H1 (cell line): Measurements from ENCODE around the gene ARL8A. TPM values are rescaled to one million over a fixed set of nuclear protein-coding genes. Genes with fewer than 3 reads are reported as not detected.

Source experiments
- BRCA1 ChIP-seq: IDR thresholded peaks from 2 replicates; pipeline ENCODE4 v1.6.1; 2012; ENCODE audit warnings: low read depth, low read length, improper control_type of control experiment
- polyA plus RNA-seq, 7 experiments: library from polyadenylated mRNA; depleted of rRNA in 3 of 7; stranded (reverse) in 5 of 7; unstranded in 2 of 7; fragments of >200 nt in 5 of 7; fragments of 200-250 nt in 2 of 7; gene quantifications; 1 replicate in 5 of 7; 2 replicates in 1 of 7; 4 replicates in 1 of 7; pipeline versions ENCODE4 v1.2.1 to v1.2.3, GENCODE V29; 2011 to 2013; ENCODE audit warnings: missing spikeins in 2 of 7, mixed read lengths in 2 of 7
- total RNA-seq: library from RNA; stranded (reverse); fragmentation: NEBNext Ultra II Directional; extraction: Animal tissue kit (Norgen Biotek cat#: 25700); gene quantifications from 2 replicates; pipeline ENCODE4 v1.2.1, GENCODE V29; 2021
- TF ChIP-seq, protein P1 (sequence below): fragments of 300-600 bp; sonication (generic); IDR thresholded peaks from 2 replicates; pipeline ENCODE4 v1.7.1; 2012; ENCODE audit warnings: low read length, moderate library complexity, mild to moderate bottlenecking, inconsistent platforms; ENCODE audit not compliant: insufficient replicate concordance

The ARL8A gene
- total and polyA plus RNA-seq, 2 of the 8 experiments (the other 6 are each of a cell fraction or from before 2014, with no cell fraction given): 40.3 to 58.7 TPM

DNA sequence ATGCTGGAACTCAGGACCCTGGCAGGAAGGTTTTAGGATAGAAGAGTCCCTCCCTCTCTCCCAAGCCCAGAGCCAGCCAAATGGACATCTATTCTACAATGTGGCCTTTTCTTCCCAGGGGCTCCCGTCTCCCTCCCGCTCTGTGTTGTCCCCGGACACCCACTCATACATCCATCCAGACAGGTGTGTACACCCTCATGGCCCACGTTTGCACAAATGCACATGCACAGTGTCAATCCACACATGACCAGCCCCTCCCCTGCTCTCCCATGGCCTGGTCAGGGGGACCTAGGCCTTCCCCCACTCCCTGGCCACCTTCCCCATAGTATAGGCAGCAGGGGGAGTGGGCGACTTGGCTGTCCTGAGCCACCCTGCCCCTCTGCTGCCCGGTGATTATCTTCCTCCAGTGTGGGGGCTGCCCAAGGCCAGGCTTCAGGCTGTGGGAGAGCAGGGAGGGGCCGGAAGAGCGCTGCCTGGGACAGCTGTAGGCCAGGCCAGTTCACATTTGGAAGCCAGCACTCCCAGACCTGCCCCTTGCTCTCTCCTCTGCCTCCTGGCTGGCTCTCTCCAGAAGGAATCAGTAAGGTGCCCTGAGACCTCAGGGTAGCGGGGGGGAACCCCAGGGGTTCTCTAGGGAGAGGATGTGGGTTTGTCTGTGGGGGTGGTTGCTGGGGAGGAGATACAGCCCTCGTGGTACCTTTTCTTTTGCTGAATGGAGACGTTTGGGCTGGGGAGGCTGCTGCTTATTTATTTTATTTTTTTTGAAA, 19.9 kb upstream of the ARL8A start (continued):
- TF ChIP-seq, protein P1, sequence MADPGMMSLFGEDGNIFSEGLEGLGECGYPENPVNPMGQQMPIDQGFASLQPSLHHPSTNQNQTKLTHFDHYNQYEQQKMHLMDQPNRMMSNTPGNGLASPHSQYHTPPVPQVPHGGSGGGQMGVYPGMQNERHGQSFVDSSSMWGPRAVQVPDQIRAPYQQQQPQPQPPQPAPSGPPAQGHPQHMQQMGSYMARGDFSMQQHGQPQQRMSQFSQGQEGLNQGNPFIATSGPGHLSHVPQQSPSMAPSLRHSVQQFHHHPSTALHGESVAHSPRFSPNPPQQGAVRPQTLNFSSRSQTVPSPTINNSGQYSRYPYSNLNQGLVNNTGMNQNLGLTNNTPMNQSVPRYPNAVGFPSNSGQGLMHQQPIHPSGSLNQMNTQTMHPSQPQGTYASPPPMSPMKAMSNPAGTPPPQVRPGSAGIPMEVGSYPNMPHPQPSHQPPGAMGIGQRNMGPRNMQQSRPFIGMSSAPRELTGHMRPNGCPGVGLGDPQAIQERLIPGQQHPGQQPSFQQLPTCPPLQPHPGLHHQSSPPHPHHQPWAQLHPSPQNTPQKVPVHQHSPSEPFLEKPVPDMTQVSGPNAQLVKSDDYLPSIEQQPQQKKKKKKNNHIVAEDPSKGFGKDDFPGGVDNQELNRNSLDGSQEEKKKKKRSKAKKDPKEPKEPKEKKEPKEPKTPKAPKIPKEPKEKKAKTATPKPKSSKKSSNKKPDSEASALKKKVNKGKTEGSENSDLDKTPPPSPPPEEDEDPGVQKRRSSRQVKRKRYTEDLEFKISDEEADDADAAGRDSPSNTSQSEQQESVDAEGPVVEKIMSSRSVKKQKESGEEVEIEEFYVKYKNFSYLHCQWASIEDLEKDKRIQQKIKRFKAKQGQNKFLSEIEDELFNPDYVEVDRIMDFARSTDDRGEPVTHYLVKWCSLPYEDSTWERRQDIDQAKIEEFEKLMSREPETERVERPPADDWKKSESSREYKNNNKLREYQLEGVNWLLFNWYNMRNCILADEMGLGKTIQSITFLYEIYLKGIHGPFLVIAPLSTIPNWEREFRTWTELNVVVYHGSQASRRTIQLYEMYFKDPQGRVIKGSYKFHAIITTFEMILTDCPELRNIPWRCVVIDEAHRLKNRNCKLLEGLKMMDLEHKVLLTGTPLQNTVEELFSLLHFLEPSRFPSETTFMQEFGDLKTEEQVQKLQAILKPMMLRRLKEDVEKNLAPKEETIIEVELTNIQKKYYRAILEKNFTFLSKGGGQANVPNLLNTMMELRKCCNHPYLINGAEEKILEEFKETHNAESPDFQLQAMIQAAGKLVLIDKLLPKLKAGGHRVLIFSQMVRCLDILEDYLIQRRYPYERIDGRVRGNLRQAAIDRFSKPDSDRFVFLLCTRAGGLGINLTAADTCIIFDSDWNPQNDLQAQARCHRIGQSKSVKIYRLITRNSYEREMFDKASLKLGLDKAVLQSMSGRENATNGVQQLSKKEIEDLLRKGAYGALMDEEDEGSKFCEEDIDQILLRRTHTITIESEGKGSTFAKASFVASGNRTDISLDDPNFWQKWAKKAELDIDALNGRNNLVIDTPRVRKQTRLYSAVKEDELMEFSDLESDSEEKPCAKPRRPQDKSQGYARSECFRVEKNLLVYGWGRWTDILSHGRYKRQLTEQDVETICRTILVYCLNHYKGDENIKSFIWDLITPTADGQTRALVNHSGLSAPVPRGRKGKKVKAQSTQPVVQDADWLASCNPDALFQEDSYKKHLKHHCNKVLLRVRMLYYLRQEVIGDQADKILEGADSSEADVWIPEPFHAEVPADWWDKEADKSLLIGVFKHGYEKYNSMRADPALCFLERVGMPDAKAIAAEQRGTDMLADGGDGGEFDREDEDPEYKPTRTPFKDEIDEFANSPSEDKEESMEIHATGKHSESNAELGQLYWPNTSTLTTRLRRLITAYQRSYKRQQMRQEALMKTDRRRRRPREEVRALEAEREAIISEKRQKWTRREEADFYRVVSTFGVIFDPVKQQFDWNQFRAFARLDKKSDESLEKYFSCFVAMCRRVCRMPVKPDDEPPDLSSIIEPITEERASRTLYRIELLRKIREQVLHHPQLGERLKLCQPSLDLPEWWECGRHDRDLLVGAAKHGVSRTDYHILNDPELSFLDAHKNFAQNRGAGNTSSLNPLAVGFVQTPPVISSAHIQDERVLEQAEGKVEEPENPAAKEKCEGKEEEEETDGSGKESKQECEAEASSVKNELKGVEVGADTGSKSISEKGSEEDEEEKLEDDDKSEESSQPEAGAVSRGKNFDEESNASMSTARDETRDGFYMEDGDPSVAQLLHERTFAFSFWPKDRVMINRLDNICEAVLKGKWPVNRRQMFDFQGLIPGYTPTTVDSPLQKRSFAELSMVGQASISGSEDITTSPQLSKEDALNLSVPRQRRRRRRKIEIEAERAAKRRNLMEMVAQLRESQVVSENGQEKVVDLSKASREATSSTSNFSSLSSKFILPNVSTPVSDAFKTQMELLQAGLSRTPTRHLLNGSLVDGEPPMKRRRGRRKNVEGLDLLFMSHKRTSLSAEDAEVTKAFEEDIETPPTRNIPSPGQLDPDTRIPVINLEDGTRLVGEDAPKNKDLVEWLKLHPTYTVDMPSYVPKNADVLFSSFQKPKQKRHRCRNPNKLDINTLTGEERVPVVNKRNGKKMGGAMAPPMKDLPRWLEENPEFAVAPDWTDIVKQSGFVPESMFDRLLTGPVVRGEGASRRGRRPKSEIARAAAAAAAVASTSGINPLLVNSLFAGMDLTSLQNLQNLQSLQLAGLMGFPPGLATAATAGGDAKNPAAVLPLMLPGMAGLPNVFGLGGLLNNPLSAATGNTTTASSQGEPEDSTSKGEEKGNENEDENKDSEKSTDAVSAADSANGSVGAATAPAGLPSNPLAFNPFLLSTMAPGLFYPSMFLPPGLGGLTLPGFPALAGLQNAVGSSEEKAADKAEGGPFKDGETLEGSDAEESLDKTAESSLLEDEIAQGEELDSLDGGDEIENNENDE: no peak
- no peak for TF ChIP-seq BRCA1
